HepG2 (cell line): Measurements from ENCODE around the gene MLLT10. TPM values are rescaled to one million over a fixed set of nuclear protein-coding genes. Genes with fewer than 3 reads are reported as not detected.
A peak's percentile ranks its signal among the peaks of the same experiment; 100 is the strongest.

Source experiments
- ATAC-seq: fragments of 200-7000 bp; cut with Tn5 transposase; 3 replicates; pipeline ENCODE4 v1.9.1; 2020; ENCODE audit warnings: mild to moderate bottlenecking, moderate library complexity
- BruUV-seq: library from RNA; stranded (reverse); fragments of 400-500 nt; replicated peaks from 2 replicates; lab custom pipeline; 2021; lab: Mats Ljungman, UMichigan
- CTCF ChIA-PET: fragments of 300-600 bp; formaldehyde crosslinking; extraction: SDS; loops from one replicate; lab custom pipeline; 2021; ENCODE audit warnings: low total read pairs, inconsistent platforms, low intra/inter-chr PET ratio; lab: Yijun Ruan, JAX
- POLR2A ChIA-PET: fragments of 350-600 bp; sonication (Branson Sonifier 250); formaldehyde crosslinking; loops from one replicate; lab custom pipeline; 2020; ENCODE audit warnings: antibody characterized with exemption, inconsistent platforms; lab: Yijun Ruan, JAX
- DNase-seq: peaks from one replicate; pipeline ENCODE4 v3.0.0-alpha.2; 2015; ENCODE audit warnings: low spot score
- FAIRE-seq: peaks from 3 replicates; lab custom pipeline; 2011; peaks lifted over from hg19 to GRCh38; lab: Jason Lieb, UNC
- H2AFZ ChIP-seq: one replicate; pipeline ENCODE4 v1.6.1; 2011; ENCODE audit warnings: low read length, inconsistent platforms
- H3K27ac ChIP-seq: fragments of 300-600 bp; 3 replicates; pipeline ENCODE4 v1.8.0; 2011; ENCODE audit warnings: mixed run types, mild to moderate bottlenecking, mixed read lengths, low read length, inconsistent platforms; ENCODE audit not compliant: insufficient read depth; ENCODE audit errors: extremely low read length
- H3K27me3 ChIP-seq, 2 experiments: fragments of 200-600 bp in 1 of 2; 2 replicates in 1 of 2; 3 replicates in 1 of 2; pipeline versions ENCODE4 v1.6.0 to v1.8.0; 2011; ENCODE audit warnings: low read length in 2 of 2, mild to moderate bottlenecking in 2 of 2, moderate library complexity in 2 of 2, inconsistent platforms in 1 of 2; ENCODE audit not compliant: insufficient read depth in 2 of 2, control insufficient read depth in 1 of 2
- H3K36me3 ChIP-seq, 2 experiments: fragments of 200-600 bp in 1 of 2; replicated peaks in 1 of 2; 2 replicates in 1 of 2; 3 replicates in 1 of 2; pipeline versions ENCODE4 v1.5.1 to v1.8.0; 2011; ENCODE audit warnings: low read length in 2 of 2, inconsistent platforms in 1 of 2; ENCODE audit not compliant: insufficient read depth in 2 of 2, control insufficient read depth in 1 of 2
- H3K4me1 ChIP-seq: 2 replicates; pipeline ENCODE4 v1.5.1; 2012; ENCODE audit warnings: low read length, inconsistent platforms; ENCODE audit not compliant: insufficient read depth
- H3K4me2 ChIP-seq: 2 replicates; pipeline ENCODE4 v1.6.0; 2011; ENCODE audit warnings: low read depth, low read length, inconsistent platforms
- H3K4me3 ChIP-seq, 3 experiments: fragments of 200-600 bp in 1 of 3; sonication (generic), shearing (Covaris generic) in 1 of 3; replicated peaks in 1 of 3; 2 replicates each; pipeline ENCODE4 v1.5.1; 2011 to 2016; ENCODE audit warnings: low read length in 3 of 3, inconsistent platforms in 2 of 3, low read depth in 2 of 3, mild to moderate bottlenecking in 2 of 3, control low read depth in 1 of 3, mixed read lengths in 1 of 3; ENCODE audit not compliant: insufficient read depth in 1 of 3
- H3K79me2 ChIP-seq: one replicate; pipeline ENCODE4 v1.6.1; 2011; ENCODE audit warnings: low read length, inconsistent platforms; ENCODE audit not compliant: insufficient read depth
- H3K9ac ChIP-seq: 2 replicates; pipeline ENCODE4 v1.6.0; 2011; ENCODE audit warnings: mild to moderate bottlenecking, low read depth, low read length, inconsistent platforms; ENCODE audit not compliant: insufficient read depth
- H3K9me3 ChIP-seq: 2 replicates; pipeline ENCODE4 v1.5.1; 2012; ENCODE audit warnings: mild to moderate bottlenecking, low read length
- H4K20me1 ChIP-seq: 2 replicates; pipeline ENCODE4 v1.6.0; 2011; ENCODE audit warnings: inconsistent platforms, mild to moderate bottlenecking, low read length, moderate library complexity; ENCODE audit not compliant: insufficient read depth
- ETV6 ChIP-seq: sonication (generic); formaldehyde crosslinking; conservative IDR thresholded peaks from 2 replicates; pipeline ENCODE4 v1.4.0; 2020; ENCODE audit warnings: missing genetic modification reagents
- HNRNPK ChIP-seq: fragments of 200-400 bp; formaldehyde crosslinking; IDR thresholded peaks from 2 replicates; pipeline ENCODE4 v1.6.1; 2018; ENCODE audit warnings: low read length, low read depth, moderate library complexity, mild to moderate bottlenecking; ENCODE audit not compliant: poor library complexity, severe bottlenecking
- HNRNPL ChIP-seq: fragments of 200-400 bp; formaldehyde crosslinking; IDR thresholded peaks from 2 replicates; pipeline ENCODE4 v1.6.1; 2017; ENCODE audit warnings: mild to moderate bottlenecking, low read depth, low read length
- ZNF678 ChIP-seq: sonication (generic); formaldehyde crosslinking; IDR thresholded peaks from 2 replicates; pipeline ENCODE4 v1.4.0; 2020; ENCODE audit warnings: mild to moderate bottlenecking, missing genetic modification reagents
- ZNF749 ChIP-seq: sonication (generic); formaldehyde crosslinking; IDR thresholded peaks from 2 replicates; pipeline ENCODE4 v1.8.0; 2022; ENCODE audit warnings: mild to moderate bottlenecking, missing genetic modification reagents, moderate library complexity, borderline replicate concordance
- in situ Hi-C: cut with HindIII; loops from 2 replicates; pipeline ENCODE4 v1.10.0; 2017; ENCODE audit warnings: low pct_unique_long_range_greater_than_20kb; ENCODE audit not compliant: extremely low pct_ligation_motif_present
- intact Hi-C: fragments of 100-400 bp; cut with micrococcal nuclease; formaldehyde crosslinking; loops from one replicate; pipeline ENCODE4 v1.10.0; 2022; ENCODE audit not compliant: unreplicated experiment
- polyA plus RNA-seq, 8 experiments: library from polyadenylated mRNA; depleted of rRNA in 3 of 8; stranded (reverse) in 7 of 8; unstranded in 1 of 8; fragments of >200 nt; fragmentation: Illumina TruSeq in 4 of 8; extraction: Trizol in 4 of 8; gene quantifications; 2 replicates each; pipeline versions ENCODE4 v1.2.1 to v1.2.3, GENCODE V29; 2011 to 2016; ENCODE audit warnings: low read depth in 4 of 8, missing spikeins in 1 of 8, mixed read lengths in 1 of 8; ENCODE audit not compliant: insufficient read depth in 1 of 8
- total RNA-seq, 5 experiments: library from RNA; depleted of rRNA; stranded (reverse); fragments of >200 nt; fragmentation: Illumina TruSeq; extraction: Trizol; gene quantifications; 2 replicates each; pipeline ENCODE4 v1.2.3, GENCODE V29; 2016; ENCODE audit warnings: low read depth in 1 of 5
- TF ChIP-seq, protein P1 (sequence below): sonication (generic); formaldehyde crosslinking; IDR thresholded peaks from 2 replicates; pipeline ENCODE4 v1.8.0; 2022; ENCODE audit warnings: mild to moderate bottlenecking, missing genetic modification reagents, moderate library complexity
- TF ChIP-seq, protein P2 (sequence below): sonication (generic); formaldehyde crosslinking; IDR thresholded peaks from 2 replicates; pipeline ENCODE4 v1.4.0; 2020; ENCODE audit warnings: mild to moderate bottlenecking, low read depth, missing genetic modification reagents

The MLLT10 gene
- total and polyA plus RNA-seq, 2 of the 13 experiments (the other 11 are each of a cell fraction or from before 2014, with no cell fraction given), result 51.3 to 84.1 TPM

DNA sequence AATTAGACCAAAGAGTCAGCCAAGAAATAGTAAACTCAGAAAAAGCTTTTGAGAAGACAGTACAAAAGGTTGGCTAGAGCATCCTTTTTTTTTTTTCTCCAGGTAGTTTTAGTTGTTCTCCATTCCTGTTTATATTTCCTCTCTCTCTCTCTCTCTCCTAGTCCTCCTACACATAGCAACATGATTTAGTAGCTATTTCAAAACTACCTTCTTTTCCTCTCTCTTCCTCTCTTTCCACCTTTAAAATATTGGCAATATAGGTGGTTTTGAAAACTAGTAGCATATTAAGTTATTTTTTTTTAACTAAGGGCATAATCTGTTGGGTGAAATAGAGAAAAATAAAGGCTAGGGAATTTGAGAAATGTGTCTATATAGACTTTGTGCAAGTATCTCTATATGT lies 13.5 kb upstream of the MLLT10 start:
- FAIRE-seq (no peak), ATAC-seq (no peak), DNase-seq (no peak)
- in situ Hi-C loops (loop anchor here (25.0 kb wide), 1 partner anchor 792 kb away; the partner anchor contains the start of genes BMI1 and COMMD3), intact Hi-C loops (no loop called here)
- H3K27me3 ChIP-seq, result no peaks in the 10 kb centered on the region; a peak in 1 of 5 replicates
- no peak overlapping the region for H2AFZ ChIP-seq
- H3K9ac ChIP-seq, result no peak overlapping the region
- no peaks in the 10 kb centered on the region for H3K36me3 ChIP-seq
- H3K4me2 ChIP-seq, result no peak overlapping the region
- H3K4me3 ChIP-seq, result no peak overlapping the region
- TF ChIP-seq, protein P1, sequence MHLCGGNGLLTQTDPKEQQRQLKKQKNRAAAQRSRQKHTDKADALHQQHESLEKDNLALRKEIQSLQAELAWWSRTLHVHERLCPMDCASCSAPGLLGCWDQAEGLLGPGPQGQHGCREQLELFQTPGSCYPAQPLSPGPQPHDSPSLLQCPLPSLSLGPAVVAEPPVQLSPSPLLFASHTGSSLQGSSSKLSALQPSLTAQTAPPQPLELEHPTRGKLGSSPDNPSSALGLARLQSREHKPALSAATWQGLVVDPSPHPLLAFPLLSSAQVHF (CRISPR knock-in tag), result no peak
- TF ChIP-seq HNRNPL (no peak), ETV6 (CRISPR knock-in tag) (no peak), ZNF749 (CRISPR knock-in tag) (no peak), ZNF678 (CRISPR knock-in tag) (no peak), HNRNPK (peak; percentile 54)
- TF ChIP-seq, protein P2, sequence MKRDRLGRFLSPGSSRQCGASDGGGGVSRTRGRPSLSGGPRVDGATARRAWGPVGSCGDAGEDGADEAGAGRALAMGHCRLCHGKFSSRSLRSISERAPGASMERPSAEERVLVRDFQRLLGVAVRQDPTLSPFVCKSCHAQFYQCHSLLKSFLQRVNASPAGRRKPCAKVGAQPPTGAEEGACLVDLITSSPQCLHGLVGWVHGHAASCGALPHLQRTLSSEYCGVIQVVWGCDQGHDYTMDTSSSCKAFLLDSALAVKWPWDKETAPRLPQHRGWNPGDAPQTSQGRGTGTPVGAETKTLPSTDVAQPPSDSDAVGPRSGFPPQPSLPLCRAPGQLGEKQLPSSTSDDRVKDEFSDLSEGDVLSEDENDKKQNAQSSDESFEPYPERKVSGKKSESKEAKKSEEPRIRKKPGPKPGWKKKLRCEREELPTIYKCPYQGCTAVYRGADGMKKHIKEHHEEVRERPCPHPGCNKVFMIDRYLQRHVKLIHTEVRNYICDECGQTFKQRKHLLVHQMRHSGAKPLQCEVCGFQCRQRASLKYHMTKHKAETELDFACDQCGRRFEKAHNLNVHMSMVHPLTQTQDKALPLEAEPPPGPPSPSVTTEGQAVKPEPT, result no peak
- CTCF ChIA-PET, result no interaction called here
- H4K20me1 ChIP-seq, result no peaks in the 10 kb centered on the region
- H3K4me1 ChIP-seq, result peaks cover 53% of the 10 kb centered on the region
- peaks cover 2% of the 10 kb centered on the region for H3K79me2 ChIP-seq
- BruUV-seq, result no TSS peak
- no peaks in the 10 kb centered on the region for H3K9me3 ChIP-seq
- H3K27ac ChIP-seq, result no peak overlapping the region
- POLR2A ChIA-PET, result interaction anchor here (1.0 to 1.3 kb wide), 2 partner anchors 23 to 25 kb away, joined by 3 to 4 read pairs; no protein-coding TSS in a partner anchor
